NCI-H526 treated with DMSO at 0.1 percent for 48 hours (cell line): ENCODE results near the gene TBC1D14.
"Not testable (repeated sequence)": the region's sequence is repeated elsewhere in the genome, so short reads cannot be mapped to it uniquely, and the experiment has no call there.

ENCODE experiments used
- DNase-seq: peaks from one replicate; lab custom pipeline; 2025; lab: John Stamatoyannopoulos, UW

TBC1D14 gene

DNA sequence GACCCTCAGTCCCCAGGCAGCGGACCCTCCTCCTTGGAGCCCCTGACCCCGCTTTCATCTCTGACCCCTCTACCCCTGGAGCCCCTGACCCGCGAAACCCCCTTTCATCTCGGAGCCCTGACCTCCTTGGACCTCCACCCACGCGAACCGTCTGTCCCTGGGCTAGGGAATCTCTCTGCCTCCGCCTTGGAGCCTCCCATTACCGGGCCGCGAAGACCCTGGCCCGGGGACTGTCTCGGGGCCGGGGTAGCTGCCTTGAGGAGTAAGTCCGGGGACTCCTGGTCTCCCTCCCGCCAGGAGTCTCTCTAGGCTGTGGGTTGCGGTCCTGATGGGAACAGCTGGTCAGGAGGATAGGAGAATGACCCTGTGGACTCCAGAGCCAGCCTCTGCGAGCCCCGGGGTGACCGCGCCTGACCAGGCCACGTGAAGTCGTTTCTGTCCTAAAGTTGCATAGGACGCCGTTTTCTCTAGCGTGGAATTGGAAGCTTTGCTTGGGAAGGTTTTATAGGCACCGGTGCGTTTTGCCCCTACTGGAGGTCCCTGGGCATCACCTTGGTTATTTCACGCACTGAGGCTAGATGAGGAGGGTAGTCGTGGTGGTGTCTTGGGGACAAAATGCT, 824 bp downstream of the TBC1D14 start:
- DNase-seq = peak; percentile 22

DNA sequence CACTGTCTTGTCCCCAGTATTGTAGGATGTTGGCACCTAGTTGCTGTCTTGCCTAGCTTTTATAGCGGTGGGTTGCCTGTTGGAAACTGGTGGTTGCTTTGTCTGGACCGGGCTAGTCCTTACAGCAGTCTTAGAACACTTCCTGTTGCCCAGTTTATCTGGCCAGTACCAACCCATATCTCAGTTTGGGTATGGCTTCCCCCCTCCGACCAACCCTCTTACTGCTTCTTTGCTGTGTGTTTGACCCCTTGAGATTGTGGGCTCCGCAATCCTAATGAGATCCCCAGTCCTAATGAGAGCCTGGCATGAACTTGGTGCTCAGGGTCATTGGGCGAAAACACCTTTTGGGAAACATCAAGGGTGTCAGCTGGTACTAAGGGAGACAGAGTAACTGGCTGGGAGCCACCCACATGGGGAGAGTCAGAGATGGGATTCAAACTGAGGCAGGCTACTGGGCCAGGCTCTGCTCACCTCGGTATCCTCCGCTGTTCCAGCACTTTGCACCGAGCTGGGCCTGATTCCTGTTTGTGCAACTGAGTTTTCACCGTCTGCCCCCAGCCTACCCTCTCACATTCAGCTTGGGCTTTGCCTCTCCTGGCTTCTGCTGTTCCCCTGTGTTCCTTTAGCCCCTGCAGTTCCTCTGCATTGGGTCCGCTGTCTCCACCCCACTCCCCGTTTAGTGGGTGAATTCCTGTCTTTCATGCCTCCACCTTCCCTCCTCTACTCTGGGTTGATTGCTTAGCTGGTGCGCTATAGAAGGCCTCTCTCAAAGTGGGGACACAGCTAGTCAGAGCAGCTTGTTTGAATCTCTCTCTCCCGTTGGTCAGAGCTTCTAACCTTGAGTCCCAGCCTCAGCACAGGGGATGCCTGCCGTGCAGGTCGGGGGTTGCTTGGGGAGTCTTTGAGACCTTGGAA, 1.6 kb downstream of the TBC1D14 start:
- no peak for DNase-seq

DNA sequence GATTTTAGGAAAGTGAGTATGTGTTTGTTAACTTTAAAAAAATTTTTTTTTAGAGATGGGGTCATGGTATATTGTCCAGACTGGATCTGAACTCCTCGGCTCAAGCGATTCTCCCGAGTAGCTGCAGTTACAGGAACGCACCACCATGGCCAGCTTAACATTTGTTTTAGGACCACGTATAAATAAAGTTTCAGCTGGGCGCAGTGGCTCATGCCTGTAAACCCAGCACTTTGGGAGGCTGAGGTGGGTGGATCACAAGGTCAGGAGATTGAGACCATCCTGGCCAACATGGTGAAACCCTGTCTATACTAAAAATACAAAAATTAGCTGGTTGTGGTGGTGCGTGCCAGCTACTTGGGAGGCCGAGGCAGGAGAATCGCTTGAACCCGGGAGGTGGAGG, 2.3 kb downstream of the TBC1D14 start:
- not testable (repeated sequence) for DNase-seq

DNA sequence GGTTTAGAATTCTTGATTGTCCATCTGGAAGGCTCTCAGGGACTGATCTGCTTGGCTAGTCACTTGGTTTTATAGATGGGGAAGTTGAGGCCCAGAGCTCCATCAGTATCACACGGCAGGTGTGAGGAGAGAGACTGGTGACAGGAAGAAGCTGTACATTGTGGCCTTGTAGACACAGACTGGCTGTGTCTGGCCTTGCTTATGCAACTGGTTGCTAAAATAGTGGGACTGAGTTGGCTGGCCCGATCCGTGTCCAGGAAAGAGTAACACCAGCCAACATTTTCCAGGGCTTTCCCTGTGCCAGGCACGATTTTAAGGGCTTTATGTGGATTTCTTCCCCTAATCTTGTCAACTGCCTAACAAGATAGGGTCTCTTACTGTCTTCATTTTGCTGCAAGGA, 2.8 kb downstream of the TBC1D14 start:
- DNase-seq = no peak

DNA sequence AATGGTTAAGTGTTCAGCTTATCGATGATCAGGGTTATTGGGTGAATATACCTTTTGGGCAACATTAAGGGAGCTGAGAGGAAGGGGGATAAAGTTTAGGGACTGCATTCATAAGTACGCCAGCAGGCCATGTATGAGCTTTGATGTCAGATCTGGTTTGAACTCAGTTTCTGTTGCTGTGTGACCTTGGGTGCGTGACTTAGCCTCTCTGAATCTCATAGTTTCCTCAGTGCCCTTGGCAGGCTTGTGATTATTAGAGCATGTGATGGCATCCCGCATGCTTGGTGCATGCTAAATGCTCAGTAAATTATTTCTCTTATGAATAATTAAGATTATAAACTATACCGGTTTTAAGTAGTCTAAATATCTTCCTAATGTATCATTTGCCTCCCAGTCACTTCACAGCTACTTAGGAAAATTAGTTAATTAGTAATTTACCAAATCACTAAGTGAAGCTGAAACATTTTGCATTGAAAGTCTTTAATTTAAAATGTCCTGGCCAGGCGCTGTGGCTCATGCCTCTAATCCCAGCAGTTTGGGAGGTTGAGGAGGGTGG, 3.8 kb downstream of the TBC1D14 start:
- DNase-seq = no peak

DNA sequence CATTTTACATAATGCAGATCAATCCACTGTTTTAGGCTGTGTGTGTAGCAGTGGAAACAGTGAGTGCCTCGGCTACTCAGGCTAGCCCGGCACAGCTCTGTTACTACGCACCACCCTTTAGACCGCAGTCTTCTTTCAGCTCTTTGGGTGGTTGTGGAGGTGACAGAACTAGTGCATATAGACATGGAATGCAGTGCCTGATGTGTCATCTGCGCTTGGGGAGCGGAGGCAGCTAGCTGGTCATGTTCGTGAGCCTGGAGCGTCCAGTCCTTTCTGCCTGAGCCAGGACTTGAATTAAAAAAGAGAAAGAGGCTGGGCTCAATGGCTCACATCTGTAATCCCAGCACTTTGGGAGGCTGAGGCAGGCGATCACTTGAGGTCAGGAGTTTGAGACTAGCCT, 4.8 kb downstream of the TBC1D14 start:
- DNase-seq = no peak

DNA sequence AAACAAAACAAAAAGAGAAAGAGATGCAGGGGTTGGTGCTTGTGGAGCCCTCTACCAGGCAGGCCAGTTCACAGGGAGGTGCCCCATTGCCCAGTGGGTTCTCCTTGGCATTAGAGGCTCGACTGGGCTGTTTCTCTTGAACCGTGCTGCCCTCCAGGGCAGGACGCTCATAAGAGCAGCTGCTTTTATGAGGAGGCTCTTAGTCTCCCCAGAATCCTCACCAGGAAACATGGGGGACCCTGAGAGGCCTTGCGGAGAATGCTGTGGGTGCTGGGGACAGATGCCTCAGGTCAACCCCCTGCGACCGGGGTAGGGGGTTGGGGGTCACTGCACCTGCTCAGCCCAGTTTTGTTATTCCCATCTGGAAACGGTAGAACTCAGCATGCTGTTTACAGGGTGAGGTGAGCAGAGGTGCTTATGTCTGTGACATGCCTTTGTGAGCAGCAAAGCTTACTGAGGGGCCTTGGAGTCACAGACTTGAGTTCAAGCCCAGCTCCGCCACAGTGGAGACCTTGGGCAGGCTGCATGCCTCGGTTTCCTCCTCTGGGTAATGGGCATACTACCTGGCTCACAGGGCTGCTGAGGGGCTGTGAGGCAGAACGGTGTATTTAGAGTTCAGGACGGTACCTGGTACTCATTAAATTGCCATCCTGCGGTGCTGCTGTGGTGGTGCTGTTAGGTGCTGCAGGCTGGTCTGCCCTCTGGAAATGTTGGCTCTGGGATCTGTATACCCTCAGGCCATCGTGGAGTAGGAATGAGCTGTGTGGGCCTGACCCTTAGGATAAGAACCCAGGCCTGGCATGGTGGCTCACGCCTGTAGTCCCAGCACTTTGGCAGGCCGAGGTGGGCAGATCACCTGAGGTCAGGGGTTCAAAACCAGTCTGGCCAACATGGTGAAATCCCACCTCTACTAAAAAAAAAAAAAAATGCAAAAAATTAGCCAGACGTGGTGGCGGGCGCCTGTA, 5.7 kb downstream of the TBC1D14 start:
- DNase-seq = no peak

DNA sequence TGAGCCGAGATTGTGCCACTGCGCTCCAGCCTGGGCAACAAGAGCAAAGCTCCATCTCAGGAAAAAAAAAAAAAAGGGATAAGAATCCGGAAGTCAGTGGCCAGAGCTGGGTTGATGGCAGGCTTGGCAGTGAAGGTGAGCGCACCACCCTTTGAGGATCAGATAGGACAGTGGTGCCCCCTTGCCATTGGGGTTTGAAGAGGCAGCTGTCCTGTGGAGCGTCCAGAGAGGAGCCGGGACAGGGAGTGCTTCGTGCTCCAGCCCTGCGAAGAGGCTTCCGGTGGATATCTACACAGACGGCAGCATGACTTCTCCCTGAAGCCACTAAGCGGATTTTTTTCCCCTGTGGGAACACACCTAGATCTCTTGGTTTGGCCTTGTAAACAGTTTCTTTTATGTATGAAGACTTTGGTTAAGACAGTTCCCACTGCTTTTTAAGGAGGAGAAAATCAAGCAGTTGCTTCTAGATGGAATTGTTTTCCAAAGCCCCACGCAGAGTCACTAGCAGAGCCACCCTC, 6.5 kb downstream of the TBC1D14 start:
- no peak for DNase-seq

DNA sequence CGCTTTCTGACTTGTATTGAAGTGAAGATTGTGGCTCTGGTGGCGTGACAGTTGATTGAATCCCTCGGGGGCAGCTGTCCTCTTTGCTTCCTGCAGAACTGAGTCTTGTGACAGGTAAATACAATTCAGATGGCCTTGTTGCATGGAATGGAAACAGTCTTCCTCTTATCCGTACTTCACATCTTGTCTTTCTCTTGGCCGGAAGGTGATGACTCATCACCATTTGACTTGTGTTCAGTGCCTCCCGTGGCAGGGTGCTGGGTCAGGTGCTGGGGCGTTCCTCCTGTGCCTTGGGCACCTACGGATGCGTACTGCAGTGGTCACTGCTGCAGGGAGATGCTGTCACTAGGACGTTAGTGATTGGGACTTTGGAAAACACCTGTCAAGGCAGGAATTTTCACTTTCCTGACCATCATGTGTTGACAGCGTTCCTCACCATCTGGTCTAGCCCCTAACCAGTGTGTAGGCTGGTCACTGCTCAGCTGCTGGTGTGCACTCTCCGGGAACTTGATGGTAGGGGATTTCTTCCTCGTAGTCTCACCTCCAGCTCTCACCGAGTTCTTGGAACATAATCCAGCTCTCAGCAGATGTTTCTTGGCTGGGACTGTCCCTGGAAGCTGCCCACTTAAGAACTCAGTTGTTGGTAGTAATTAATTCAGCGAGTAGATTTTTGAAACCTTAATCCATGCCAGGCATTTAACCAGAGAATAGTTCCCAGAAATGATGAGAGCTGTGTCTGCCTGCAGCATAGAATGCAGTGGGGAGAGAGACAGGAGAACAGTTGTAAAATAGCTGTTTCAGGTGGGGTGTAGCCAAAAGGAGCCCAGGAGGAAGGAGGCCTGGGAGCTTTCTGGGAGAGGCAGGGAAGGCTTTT, 7.2 kb downstream of the TBC1D14 start:
- DNase-seq = no peak

DNA sequence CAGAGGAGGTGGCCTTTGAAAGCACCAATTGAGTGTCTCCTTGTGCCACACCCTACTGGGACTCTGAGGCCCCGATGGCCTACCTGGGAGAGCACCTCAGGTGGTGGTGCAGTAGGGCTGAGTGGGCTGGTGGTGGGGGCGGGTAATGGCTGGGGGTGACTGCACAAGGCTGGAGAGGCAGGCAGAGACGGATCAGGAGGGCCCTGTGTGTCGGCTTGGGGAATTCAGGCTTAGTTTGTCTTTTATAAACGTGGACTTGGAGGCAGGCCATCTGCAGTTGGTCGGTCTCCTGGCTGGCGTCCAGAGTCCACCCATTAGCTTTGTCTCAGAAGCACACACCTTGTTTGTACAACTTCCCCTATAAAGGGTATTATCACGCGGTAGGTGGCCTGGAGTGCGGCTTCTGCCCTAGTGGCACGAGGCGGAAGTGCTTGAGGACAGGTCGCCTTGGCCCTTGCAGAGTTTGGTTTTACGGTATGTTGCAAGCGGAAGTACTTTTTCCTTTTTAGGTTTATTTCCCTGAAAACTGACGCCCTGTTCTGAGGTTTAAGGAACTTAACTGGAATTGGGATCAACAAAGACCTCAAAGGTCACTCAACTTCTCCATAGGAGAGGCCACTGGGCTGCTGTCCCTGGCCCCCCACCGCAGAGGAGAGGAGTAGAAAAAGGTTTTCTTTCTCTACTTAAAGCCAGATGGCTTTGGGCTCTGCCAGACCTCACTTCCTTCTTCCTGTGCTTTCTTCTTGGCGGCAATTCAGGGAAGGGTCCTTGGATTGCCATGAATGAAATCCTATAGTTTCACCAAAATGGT, 8.0 kb downstream of the TBC1D14 start:
- no peak for DNase-seq

DNA sequence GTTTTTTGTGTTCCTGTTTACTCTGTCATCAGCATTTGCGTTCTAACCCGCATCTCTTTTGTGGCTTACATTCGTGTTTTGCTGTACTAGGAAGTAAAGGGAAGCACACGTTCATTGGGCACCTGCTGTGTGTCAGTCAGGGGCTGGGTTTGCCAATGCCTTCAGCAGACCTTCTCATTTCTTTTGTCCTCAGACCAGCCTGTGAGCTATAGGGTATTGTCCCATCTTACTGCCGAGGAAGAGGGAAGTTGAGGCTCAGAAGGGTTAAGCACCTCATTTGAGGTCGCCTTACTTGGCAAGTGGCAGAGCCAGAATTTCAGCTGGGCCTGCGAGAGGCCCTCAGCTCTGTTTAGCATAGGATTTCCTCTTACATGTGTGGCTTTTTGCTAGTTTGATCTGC, 8.7 kb downstream of the TBC1D14 start:
- no peak for DNase-seq

DNA sequence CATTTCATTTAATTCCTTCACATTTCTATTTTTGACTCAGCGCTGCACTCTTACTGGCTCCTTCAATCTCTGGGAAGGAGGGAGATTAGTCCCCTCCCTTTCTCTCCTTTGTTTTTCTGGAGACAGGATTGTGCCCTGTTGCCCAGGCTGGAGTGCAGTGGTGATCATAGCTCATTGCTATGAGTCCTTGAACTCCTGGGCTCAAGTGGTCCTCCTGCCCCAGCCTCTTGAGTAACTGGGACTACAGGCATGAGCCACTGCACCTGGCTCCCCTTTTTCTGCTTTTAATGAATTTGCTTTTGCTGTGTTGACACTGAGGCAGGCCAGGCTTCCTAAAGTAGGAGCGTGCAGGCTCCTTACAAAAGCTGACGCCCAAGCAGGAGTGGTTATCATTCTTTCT, 10.5 kb downstream of the TBC1D14 start:
- DNase-seq = no peak

DNA sequence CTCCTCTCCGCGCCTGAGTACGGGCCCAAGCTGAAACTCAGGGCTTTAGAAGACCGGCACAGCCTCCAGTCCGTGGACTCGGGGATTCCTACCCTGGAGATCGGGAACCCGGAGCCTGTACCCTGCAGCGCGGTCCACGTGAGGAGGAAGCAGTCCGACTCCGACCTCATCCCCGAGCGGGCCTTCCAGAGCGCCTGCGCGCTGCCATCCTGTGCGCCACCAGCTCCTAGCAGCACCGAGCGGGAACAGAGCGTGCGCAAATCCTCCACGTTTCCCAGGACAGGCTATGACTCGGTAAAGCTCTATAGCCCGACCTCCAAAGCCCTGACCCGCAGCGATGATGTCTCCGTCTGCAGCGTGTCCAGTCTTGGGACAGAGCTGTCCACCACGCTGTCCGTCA, 13.9 kb downstream of the TBC1D14 start:
- DNase-seq = no peak

DNA sequence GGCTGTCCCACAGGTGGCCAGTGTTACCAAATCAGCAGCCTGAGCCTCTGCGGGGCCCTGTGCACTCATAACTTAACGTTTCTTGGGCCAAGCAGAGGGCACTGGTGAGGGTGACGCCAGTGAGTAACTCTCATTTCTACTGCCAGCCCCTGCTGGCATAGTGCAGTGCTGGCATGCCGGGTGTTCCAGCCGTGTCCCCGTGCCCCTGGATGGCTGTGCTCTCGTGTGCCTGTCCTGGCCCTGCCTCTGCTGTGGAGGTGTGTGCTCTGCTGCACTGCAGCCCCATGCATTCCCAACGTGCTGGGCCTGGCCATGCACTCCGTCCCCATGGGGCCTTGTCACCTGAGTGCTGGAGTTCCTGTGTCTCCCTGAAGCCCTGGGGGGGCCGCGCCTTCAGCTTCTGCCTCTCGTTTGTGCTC, 14.7 kb downstream of the TBC1D14 start:
- DNase-seq = no peak

DNA sequence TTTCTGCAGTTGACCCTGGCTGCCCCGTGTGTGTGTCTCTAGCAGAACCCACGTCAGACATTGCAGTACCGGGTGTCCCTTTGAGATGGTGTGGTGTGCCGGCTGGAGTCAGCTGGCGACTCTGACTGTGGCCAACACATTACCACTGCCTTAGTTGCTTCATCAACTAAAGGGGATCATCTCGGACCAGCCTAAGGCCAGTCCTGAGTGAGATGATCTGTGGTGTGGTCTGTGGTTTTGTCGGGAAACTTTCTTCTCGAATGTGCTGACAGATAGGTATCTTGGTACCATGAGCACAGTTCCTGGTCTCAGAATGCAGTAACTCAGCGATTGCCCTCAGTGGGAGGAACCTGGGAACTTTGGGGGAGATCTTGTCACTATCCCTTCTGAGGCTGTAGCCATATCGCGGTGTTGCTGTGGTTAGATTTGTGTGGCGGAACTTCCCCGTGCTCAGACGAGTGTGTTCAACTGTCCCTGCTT, 15.8 kb downstream of the TBC1D14 start:
- DNase-seq = no peak

DNA sequence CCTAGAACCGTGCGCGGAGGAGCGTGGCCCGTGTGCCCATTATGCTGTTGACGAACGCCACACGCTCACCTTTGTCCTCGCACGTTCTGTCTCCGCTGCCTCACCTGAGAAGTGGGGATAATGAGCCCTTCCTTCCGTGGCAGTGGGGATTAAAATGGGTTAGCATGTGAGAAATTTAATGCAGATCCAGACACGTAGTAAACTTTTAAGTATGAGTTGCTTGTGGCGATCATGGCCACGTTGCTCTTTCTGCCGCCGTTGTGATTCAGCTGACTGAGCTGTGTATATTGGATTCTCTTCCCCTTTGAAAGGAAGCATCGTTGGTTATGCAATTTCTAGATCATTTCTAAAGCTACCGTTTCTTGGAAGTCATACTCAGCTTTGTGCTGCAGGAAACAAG, 16.5 kb downstream of the TBC1D14 start:
- no peak for DNase-seq

DNA sequence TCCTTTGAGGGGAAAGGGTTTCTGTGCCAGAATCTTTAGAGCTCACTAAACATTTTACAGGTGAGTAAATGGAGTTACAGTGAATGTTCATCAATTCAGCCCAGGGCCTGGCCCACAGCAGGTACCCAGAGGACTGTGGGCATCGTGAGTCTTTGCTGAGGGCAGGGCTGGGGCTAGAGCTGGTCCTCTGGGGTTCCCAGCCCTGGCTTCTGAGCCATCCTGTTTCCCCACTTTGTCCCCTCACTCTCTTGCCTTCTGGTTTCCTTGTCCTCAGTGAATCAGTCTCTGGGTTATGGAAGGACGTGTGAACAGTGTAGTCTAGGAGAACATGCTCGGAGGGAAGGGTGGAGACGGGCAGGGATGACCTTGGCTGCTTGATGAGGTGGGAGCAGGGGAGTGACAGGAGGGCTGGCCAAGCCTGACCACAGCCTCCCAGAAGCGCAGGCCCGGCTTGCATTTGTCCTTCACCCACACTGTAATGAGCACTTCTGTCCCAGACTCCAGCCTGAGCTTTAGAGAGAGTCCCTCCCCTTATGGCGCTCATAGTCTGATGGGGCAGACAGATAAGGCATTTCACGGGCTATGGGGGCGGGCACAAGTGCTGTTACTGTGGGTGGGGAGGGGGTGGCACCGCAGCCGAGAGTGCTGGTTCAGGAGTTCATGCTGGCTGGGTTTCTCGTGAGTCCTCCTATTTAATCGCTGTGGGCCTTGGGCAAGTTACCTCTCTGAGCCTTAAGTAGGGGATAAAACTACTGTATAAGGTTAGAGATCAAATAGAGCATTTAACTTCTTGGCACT, 17.3 kb downstream of the TBC1D14 start:
- no peak for DNase-seq

DNA sequence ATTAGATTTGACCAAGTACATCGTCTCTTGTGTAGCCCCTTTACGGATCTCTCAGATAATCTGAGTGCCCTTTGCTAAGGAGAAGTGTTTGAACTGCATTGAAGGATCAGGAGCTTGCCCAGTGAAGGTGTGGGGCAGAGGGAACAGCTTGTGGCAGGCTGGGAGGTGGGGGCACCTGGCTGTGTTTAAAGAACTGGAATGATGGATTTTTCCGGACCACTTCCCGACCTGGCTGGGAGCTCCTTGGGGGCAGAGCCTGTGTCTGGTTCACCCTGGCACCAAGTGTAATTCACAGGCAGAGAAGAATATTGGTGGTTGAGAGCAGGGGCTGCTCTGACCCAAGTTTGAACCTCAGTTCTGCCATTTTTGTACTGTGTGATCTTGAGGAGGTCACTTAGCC, 18.5 kb downstream of the TBC1D14 start:
- DNase-seq = no peak

DNA sequence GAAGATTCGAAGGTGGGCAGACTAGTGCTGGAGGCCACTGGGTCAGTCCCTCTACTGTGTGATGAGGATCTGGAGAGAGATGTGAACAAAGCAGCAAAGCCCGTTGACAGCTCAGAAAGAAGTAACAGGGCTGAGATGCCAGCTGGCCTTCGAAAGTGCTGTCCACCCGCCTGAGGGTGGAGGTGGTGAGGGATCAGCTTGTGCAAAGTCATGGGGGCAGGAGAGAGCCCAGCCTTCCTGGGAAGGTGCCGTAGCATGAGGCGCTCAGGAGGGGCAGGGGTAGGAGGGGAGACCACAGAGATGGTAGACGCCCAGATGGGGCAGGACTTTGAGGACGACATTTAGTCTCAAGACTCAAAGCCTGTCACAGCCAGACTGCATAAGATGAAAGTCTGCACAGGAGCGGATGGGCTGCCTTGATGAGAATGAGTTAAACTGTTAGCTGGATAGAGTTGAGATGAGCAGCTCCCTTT, 19.7 kb downstream of the TBC1D14 start:
- no peak for DNase-seq
